ENCODE measurements around the gene ETFA. TPM values are rescaled to one million over a fixed set of nuclear protein-coding genes. Genes with fewer than 3 reads are reported as not detected.

Gene ETFA
- total RNA-seq, 1 donor from 2014 or later: 61.1 TPM

DNA sequence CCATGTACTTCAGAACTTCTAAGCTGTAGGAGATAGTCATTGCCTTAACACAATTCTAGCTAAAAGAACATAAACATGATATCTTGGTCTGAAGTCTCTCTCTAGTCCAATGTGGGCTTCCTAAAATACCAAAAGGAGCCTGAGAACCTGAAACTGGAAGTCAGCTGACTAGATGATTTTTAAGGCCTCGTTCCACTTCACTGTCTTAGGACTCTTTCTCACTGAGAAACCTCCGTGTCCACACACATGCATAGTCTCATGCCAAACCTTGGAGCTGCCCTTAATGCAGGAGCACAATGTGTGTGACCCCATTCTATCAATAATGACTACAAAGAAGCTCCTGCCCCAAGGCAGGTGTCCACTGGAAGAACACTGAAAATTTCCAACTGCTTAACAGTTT lies 87.7 kb downstream of the ETFA start:
- no peak for DNase-seq (ENCODE audit: low spot score in 2 of 2)
- no peak for FAIRE-seq

DNA sequence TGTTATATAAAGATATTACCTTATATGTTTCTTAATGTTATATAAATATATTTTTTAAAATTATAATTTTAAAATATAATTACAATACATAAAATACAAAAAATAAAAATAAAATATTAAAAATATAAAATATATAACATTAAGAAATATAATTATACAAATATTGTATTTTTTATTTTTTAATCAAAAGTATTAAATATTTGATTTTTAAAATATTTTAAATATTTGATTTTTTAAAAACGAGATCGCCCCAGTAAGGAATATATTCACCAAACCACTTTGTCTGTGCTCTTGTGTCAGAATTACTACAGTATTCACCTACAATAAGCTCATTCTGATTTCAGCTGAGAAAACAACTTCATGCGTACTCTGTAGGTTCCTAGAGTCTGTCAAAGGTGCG lies 89.1 kb downstream of the ETFA start:
- no peak for DNase-seq (ENCODE audit: low spot score in 2 of 2)
- peak; percentile 99 for FAIRE-seq

DNA sequence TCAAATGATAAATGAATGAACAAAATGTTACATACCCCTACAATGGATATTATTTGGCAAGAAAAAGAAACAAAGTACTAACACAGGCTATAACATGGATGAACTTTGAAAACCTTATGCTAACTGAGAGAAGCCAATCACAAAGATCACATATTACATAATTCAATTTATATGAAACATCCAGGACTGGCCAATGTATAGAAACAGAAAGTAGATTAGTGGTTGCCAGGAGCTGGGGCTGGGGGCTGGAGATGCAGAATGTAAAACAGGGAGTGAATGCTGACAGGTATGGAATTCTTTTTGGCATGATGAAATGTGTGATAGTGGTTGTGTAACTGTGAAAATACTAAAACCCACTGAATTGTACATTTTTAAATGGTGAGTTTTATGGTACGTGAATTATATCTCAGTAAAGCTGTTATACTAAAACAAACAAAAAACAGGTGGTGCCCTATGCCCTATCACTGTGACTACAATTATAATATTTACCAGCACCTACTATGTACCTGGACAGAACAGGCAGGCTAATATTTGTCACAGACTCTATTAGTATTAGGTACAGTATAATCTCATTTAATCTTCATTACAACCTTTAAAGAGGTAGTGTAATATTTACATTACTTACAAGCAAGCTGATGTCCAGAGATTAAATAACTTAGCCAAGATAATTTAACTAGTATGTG lies 90.0 kb downstream of the ETFA start:
- no peak for FAIRE-seq
- DNase-seq (ENCODE audit: low spot score in 2 of 2): no peak

DNA sequence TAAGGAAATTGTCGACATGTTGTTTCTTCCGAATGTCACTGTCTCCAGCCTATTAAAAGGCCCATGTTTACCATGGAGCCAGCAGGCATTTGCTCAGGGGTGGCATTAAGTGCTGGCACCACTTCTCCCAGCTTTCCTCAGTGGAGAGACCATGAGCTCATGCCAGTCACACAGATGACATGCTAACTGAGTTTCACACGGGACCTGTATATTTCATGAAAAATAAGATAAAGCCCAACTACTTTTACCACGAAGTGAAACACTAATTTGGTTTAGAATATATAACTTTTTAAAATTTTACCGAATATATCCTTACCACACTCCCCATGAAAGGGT lies 93.4 kb downstream of the ETFA start:
- DNase-seq (ENCODE audit: low spot score in 2 of 2) (no peak), FAIRE-seq (no peak)

DNA sequence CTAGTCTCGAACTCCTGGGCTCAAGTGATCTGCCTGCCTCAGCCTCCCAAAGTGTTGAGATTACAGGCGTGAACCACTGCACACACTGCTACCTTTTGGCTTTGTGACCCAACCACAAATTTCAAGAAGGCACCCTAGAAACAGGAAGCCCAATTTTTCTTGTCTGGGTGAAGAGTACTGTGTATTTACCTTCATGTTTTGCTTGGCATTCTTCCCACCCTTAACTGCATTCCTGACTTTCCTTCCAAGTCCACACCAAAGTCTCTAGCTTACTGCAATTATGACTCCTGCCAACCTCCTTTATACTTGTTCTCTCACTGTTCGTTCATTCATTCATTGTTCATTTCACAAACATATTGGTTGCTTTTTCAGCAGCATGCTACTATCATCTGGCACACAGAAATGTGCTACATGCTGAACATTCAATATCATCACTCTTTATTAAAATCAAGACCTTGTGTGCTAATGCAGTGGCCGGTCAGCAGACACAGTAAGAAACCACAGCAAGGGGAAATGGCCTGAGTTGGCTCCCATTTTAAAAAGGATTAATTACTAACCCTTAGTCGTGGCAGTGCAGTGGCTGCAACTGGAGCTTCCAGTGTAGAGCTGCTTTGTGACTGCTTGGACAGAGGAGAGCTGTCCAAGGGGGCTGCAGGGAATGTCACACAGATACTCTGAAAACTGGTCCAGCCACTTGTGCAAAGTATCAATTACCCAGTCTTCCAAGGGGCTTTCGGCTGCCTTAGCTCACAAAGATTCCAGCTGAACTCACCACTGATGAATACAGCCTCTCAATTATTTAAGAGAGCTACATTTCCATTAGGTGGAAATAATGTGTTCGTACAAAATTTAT lies 94.0 kb downstream of the ETFA start:
- DNase-seq (ENCODE audit: low spot score in 2 of 2) (no peak), FAIRE-seq (no peak)

DNA sequence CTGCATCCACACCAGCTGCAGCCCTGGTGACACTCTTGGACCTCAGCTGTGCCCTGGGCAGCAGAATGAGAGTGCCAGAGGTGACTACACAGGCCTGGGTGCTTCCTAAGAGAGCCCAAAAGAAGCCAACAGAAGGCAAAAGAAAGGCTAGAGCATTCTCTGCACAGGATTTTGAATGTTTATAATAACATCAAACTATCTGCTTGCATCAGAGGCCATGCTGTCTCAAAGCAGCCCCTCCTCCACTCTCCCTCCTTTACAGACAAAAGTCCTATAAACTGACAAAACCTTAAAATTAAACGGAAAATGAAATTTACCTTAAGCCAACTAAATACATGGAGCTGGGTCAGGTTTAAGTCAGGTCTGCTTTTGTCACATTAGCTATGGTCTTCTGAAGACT lies 95.6 kb downstream of the ETFA start:
- no peak for DNase-seq (ENCODE audit: low spot score in 2 of 2)
- no peak for FAIRE-seq

DNA sequence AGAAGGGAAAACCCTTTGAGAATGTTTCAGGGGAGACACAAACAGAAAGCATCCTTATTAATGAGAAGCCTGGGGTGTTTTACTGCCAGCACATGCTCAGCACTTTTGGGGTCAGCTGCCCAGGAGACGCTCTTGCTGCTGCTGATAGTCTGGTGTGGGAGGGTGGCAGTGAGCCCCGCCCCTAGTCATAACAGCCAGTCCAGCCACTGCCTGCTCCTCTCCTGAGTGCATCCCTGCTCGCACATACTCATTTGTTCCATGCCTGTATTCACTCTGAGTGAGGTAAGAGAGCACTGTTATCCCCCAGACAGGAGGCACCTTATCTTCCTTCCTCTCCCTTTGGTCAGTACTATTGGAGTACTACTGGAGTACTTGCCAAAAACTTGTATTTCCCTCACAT lies 101.3 kb downstream of the ETFA start:
- DNase-seq (ENCODE audit: low spot score in 2 of 2) (no peak), FAIRE-seq (no peak)

DNA sequence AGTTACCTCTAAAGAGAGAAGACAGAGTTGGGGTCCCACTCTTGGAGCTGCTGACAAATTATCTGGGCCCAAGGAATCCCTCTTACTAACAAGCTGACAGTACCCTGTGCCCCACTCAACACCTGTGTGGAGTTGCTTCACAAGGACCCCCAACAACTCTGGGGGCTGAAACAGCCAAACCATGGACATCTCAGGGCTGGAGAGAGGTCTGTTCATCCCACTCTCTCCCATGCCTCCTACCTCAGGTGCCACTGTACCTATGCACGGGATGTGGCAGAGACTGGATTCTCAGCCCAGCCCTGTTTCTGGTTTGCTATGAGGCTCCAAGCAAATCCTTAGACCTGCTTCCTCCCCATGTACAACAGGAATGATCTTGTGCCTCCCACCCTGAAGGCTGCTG lies 101.7 kb downstream of the ETFA start:
- DNase-seq (ENCODE audit: low spot score in 2 of 2) (no peak), FAIRE-seq (no peak)

DNA sequence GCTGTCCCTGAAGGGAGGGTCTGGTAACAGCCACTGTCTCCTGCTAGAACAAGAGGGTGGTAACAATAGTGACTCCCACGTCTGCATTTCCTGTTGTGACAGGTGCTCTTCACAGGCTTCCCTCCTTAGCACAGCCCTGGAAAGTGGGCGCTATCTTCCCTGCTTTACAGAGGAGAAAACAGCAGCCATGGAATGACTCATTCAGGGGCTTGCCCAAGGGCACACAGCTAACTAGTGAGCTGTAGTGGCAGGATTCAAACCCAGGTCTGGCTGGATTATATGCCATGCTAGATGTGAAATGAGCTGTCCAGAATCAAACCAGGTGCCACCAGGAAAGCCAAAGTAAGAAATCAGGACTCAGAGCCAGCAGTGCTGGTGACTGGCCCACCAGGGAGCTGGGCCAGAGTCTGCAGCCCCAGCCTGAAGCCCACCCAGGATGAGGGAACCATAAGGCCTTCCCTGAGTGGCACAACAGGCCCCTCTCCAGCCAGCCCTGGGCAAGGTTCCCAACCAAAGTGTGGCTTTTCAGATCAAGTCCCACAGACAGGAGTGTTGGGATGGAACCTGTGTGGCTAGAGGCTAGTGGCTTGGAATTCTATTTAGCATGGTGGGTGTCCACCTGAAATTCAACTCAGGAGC lies 102.4 kb downstream of the ETFA start:
- DNase-seq (ENCODE audit: low spot score in 2 of 2) (no peak), FAIRE-seq (no peak)

DNA sequence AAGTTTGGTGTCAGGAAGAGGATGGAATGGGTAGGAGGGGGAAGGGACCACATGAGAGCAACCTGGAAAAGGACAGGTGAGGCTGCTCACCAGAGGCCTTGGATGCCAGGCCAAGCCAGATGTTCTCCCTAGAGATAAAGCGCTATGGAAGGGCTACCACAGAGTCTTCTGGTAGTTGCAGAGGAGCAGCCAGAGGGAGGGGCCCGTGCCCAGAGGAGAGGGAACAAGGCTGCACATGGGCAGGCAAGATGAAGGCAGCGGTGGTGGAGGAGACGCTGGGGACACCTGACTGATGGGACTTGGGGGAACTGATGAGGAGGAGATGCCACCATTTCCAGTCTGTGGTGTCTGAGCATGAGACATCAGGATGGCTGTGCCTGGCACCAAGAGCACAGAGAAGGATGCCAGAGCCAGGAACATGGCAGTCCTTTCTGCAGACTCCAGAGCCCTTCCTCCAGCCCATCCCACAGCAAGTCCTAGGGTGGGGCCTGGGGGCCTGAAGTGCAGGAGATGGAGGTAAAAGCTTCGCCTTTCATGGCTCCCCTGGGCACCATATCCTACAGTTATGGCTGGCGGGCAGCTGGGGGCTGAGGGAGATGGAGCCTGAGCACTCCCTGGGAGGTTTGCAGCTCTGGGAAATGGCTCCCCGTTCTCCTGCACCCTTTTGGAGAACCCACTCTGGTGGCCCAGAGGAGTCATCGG lies 103.0 kb downstream of the ETFA start:
- no peak for DNase-seq (ENCODE audit: low spot score in 2 of 2)
- FAIRE-seq: no peak

DNA sequence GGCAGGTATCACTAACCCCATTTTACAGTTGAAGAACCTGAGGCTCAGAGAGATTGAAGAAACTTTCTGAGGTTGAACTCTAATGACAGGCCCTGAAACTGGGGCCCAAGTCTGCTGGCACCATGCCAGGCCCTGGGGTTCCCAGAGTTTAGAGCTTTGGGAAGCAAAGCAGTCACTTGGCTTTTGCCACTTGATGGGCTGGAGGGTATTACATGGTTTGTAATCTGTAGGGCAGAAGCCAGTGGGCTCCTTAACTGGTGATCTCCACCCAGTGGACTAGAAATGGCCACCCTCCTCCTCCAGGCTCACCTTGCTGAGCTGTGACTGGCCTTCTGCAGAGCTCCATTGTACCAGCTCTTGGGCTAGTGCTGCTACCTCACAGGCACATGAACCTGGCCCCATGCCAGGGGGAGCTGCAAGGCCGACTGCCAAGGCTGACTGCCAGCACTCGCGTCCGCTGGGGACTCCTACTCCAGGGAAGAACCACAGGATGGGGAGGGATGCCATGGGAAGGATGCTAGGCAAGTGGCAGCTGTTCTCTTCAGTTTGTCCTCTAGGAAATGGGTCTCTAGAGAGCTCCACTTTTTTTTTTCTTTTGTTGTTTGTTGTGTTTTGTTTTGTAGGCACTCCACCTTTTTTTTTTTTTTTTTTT lies 104.8 kb downstream of the ETFA start:
- peak; percentile 57 to 70 for DNase-seq (ENCODE audit: low spot score in 2 of 2)
- no peak for FAIRE-seq

DNA sequence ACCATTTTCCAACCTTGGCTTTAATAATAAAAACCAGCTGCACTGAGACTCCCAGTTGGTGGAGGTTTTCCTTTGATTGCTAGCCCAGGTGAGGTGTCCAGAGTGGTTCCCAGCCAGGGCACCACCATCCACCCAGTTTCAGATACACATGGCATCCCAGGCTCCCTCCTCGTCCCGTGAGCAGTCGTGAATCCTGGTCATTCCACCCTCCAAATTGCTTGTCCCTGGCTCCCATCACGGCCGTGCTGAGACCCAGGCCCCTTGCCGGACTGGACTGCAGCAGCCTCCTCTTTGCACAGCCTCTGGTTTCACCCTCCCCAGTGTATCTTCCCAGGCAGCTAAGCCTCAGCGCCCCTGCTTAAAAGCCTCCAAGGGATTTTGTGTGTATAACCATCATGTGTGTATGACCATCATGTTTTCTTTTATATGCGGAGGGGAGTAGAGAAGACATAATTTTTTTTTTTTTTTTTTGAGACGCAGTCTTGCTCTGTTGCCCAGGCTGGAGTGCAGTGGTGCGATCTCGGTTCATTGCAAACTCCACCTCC lies 106.3 kb downstream of the ETFA start:
- DNase-seq (ENCODE audit: low spot score in 2 of 2): no peak
- FAIRE-seq: no peak

DNA sequence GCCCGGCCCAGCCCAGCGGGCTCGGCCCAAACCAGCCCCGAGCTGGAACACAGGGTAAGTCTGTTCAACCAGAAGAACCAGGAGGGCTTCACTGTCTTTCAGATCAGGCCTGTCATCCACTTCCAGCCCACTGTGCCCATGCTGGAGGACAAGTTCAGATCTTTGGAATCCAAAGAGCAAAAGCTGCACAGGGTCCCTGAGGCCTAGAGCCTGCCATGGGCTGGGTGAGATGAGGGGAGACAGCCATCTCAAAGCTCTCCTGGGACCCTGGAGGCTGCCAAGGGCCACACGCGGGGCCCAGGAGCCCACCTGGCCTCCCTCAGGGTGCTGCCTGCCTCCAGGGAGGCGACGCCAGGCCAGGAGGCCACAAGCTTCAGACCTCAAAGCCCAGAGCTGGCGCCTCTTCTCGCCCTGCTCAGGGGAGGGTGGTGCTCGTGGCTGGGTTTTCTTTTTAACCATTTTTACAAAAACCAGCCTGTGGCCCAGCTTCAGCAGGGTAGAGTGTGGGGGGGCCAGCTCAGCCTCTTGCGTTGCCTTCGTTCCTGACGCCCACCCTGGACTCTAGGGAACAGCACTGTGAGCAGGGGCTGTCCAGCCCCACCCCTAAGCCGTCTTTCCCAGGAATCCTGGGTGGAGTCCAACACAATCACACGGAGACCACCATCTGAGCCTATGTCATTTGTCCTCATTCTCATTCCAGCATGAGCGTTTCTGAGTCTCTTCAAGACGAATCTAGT lies 107.0 kb downstream of the ETFA start:
- FAIRE-seq (no peak), DNase-seq (ENCODE audit: low spot score in 2 of 2) (no peak)

DNA sequence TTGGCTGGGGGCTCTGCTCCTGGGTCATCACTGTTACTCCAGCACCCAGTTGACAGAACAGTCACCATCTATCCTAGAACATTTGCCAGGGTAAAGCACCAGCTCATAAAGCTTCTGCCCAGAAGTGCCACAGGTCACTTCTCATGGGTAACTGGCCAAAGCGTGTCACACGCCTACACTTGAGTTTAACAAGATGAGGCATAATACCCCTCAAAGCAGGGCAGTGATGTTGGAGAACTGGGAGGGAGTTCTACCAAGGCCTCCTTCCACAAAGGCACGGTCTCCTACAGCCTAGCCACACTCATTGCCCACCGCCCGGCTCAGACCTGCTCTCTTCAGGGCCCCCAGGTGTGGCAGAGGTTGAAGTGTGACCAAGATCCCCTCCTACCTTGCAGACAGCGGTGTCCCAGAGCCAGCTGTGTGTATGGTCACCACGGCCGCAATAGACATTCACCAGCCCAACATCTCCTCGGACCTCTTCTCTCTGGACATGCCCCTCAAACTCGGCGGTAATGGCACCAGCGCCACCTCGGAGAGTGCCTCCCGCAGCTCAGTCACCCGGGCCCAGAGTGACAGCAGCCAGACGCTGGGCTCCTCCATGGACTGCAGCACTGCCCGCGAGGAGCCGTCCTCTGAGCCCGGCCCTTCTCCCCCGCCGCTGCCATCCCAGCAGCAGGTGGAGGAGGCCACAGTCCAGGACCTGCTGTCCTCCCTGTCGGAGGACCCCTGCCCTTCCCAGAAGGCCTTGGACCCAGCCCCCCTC lies 107.7 kb downstream of the ETFA start:
- FAIRE-seq: no peak

DNA sequence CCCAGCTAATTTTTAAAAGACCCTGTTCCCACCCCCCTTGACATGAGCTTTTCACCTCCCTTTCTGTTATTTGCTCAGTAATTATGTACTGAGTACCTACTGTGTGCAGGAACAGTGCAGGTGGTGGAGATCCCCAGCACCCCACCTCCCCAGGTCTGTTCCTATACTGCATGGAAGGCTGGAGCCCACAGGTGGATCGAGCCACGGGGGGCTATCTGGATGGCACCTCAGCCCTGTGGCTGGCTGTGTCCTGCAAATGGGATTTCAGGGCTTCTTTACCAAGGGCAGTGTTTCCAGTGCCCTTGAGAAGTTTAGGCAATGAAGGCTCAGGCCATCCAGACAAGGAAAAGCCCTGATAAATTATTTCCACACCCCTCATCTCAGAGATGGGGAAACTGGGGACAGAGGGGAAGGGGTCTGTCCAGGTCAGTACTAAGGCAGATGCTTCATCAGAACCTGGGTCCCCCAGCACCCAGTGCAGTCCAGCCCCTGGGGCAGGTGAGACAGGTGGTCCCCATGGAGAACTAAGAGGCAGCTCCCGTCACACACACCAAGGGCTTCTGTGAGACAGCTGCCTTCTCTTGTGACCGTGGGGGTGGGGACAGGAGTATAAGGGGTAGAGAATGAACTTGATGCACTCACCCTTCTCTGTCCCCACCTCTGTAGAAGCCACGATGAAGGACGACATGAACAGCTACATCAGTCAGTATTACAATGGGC lies 109.6 kb downstream of the ETFA start:
- DNase-seq (ENCODE audit: low spot score in 2 of 2) (no peak), FAIRE-seq (no peak)

More for the DNA sequence above, 107.7 kb downstream of the ETFA start:
- DNase-seq (ENCODE audit: low spot score in 2 of 2): peak in 1 of 2 donors; percentile 16

DNA sequence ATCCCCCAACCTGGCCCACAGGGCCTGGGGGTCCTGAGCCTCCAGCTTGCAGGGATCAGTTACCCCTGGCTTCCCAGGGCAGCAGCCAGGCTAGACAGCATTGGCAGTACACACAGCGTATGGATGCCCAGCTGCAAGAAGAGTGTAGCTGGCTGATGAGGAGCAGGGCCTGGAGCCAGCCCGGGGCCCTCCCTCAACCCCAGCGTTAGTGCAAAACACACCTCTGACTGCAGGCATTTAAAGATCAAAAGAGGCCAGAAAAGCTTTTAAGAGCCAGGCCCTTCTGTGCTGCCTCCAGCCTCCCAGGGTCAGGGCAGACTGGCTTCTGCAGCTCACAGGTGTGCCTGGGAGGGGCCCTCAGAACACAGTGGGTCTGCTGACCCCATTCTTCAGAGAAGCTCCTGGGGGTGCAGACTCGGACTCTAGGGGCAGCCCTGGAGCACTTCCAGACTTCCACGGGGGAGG lies 110.6 kb downstream of the ETFA start:
- no peak for DNase-seq (ENCODE audit: low spot score in 2 of 2)
- FAIRE-seq: no peak

DNA sequence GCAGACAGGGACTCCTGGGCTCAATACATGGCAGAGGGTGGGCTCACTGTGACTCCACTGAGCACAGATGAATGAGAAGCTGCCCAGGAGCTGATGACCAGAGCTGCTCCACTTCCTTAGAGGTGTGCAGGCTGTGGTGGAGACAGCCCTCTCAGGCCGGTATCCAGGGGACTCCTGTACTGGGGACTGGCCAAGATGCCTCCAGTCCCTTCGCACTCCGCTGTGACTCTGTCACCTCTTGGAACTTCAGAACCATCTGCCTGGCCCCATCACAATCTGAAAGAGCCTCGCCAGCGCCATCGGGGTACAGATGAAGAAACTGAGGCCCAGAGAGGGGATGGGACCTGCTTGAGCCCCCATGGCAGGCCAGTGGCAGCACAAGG lies 111.2 kb downstream of the ETFA start:
- FAIRE-seq: no peak
- no peak for DNase-seq (ENCODE audit: low spot score in 2 of 2)
